HG02759 (cell line): ENCODE results near the gene CELSR3.
A peak's percentile ranks its signal among the peaks of the same experiment; 100 is the strongest.

Experiments
- ATAC-seq: cut with Tn5 transposase; IDR thresholded peaks from one replicate; pipeline ENCODE4 v1.9.1; 2021; ENCODE audit warnings: mild to moderate bottlenecking, moderate library complexity; ENCODE audit not compliant: unreplicated experiment

The CELSR3 gene

GRCh38 chr3:48609088-48610005 lies 53.3 kb downstream of the CELSR3 start, which contains the start of gene UQCRC1:
UQCRC1 (minus strand) TSS chr3:48609646; CDS start chr3:48609620, 26 bp downstream.
- peak; percentile 99 for ATAC-seq

GRCh38 chr3:48607519-48607918 lies 55.2 kb downstream of the CELSR3 start:
- ATAC-seq = no peak

GRCh38 chr3:48601622-48601994 lies 61.1 kb downstream of the CELSR3 start:
- no peak for ATAC-seq

- ATAC-seq = no peak
Measured at GRCh38 chr3:48600711-48601621, 61.7 kb downstream of the CELSR3 start.

GRCh38 chr3:48599509-48600285 lies 63.0 kb downstream of the CELSR3 start:
- ATAC-seq = no peak

GRCh38 chr3:48599077-48599501 lies 63.6 kb downstream of the CELSR3 start:
- no peak for ATAC-seq

- no peak for ATAC-seq
Measured at GRCh38 chr3:48598323-48599076, 64.2 kb downstream of the CELSR3 start.

- no peak for ATAC-seq
Measured at GRCh38 chr3:48597408-48597800, 65.3 kb downstream of the CELSR3 start.

GRCh38 chr3:48596676-48597407 lies 65.8 kb downstream of the CELSR3 start:
- ATAC-seq = no peak

GRCh38 chr3:48596157-48596556 lies 66.5 kb downstream of the CELSR3 start:
- ATAC-seq = no peak

GRCh38 chr3:48595526-48596121 lies 67.1 kb downstream of the CELSR3 start:
- no peak for ATAC-seq

- ATAC-seq = no peak
Measured at GRCh38 chr3:48595075-48595525, 67.6 kb downstream of the CELSR3 start, which contains the start of gene COL7A1. COL7A1 (minus strand) TSS chr3:48595329; CDS start chr3:48595159, 170 bp downstream.

GRCh38 chr3:48594417-48595049 lies 68.2 kb downstream of the CELSR3 start:
- ATAC-seq = no peak

- no peak for ATAC-seq
Measured at GRCh38 chr3:48593337-48593736, 69.3 kb downstream of the CELSR3 start.

- no peak for ATAC-seq
Measured at GRCh38 chr3:48592519-48593087, 70.1 kb downstream of the CELSR3 start.

GRCh38 chr3:48591886-48592518 lies 70.7 kb downstream of the CELSR3 start:
- ATAC-seq = no peak

- no peak for ATAC-seq
Measured at GRCh38 chr3:48591436-48591835, 71.2 kb downstream of the CELSR3 start.
